ENCODE results near the gene ZNF407. TPM values are rescaled to one million over a fixed set of nuclear protein-coding genes. Genes with fewer than 3 reads are reported as not detected.

Gene ZNF407
- total RNA-seq, 2 experiments from 2014 or later = 11.7 to 13.4 TPM

GRCh38 chr18:75048776-75049454, 451.2 kb downstream of the ZNF407 start:
- Mint-ChIP-seq H3K4me1 (peaks cover 4% of the 10 kb centered on the region), H3K27me3 (no peaks in the 10 kb centered on the region), H3K36me3 (ENCODE audit: low read depth) (no peaks in the 10 kb centered on the region), H3K27ac (no peak overlapping the region), H3K9me3 (no peaks in the 10 kb centered on the region), H3K4me3 (no peak overlapping the region)
- no peak for DNase-seq
- CTCF ChIA-PET = no interaction called here
- POLR2A ChIA-PET = no interaction called here

GRCh38 chr18:75049455-75049789, 451.8 kb downstream of the ZNF407 start:
- no peak overlapping the region for H3K4me3 Mint-ChIP-seq
- no peaks in the 10 kb centered on the region for H3K27me3 Mint-ChIP-seq
- no peaks in the 10 kb centered on the region for H3K9me3 Mint-ChIP-seq
- H3K36me3 Mint-ChIP-seq (ENCODE audit: low read depth) = no peaks in the 10 kb centered on the region
- no peak overlapping the region for H3K27ac Mint-ChIP-seq
- POLR2A ChIA-PET = no interaction called here
- H3K4me1 Mint-ChIP-seq = peaks cover 4% of the 10 kb centered on the region
- CTCF ChIA-PET = no interaction called here
- no peak for DNase-seq

GRCh38 chr18:75051757-75052156, 454.1 kb downstream of the ZNF407 start:
- no peak overlapping the region for H3K27ac Mint-ChIP-seq
- H3K36me3 Mint-ChIP-seq (ENCODE audit: low read depth) = no peaks in the 10 kb centered on the region
- ChIA-PET CTCF (no interaction called here), POLR2A (no interaction called here)
- no peak overlapping the region for H3K4me3 Mint-ChIP-seq
- H3K27me3 Mint-ChIP-seq = no peaks in the 10 kb centered on the region
- no peaks in the 10 kb centered on the region for H3K9me3 Mint-ChIP-seq
- DNase-seq = no peak
- peaks cover 4% of the 10 kb centered on the region for H3K4me1 Mint-ChIP-seq

GRCh38 chr18:75052475-75052874, 454.8 kb downstream of the ZNF407 start:
- DNase-seq = no peak

GRCh38 chr18:75053028-75053629, 455.5 kb downstream of the ZNF407 start:
- CTCF ChIA-PET = no interaction called here

More at GRCh38 chr18:75052475-75052874, 454.8 kb downstream of the ZNF407 start:
- H3K27me3 Mint-ChIP-seq = no peaks in the 10 kb centered on the region
- H3K4me1 Mint-ChIP-seq = peaks cover 4% of the 10 kb centered on the region
- ChIA-PET POLR2A (no interaction called here), CTCF (no interaction called here)
- no peak overlapping the region for H3K27ac Mint-ChIP-seq
- no peak overlapping the region for H3K4me3 Mint-ChIP-seq
- H3K36me3 Mint-ChIP-seq (ENCODE audit: low read depth) = no peaks in the 10 kb centered on the region
- no peaks in the 10 kb centered on the region for H3K9me3 Mint-ChIP-seq

GRCh38 chr18:75054046-75054445, 456.4 kb downstream of the ZNF407 start:
- DNase-seq = no peak
- no peaks in the 10 kb centered on the region for H3K27me3 Mint-ChIP-seq
- H3K4me3 Mint-ChIP-seq = no peak overlapping the region
- H3K9me3 Mint-ChIP-seq = no peaks in the 10 kb centered on the region
- ChIA-PET CTCF (no interaction called here), POLR2A (no interaction called here)
- no peak overlapping the region for H3K27ac Mint-ChIP-seq
- no peaks in the 10 kb centered on the region for H3K36me3 Mint-ChIP-seq (ENCODE audit: low read depth)
- H3K4me1 Mint-ChIP-seq = peaks cover 4% of the 10 kb centered on the region

More at GRCh38 chr18:75053028-75053629, 455.5 kb downstream of the ZNF407 start:
- Mint-ChIP-seq H3K27ac (no peak overlapping the region), H3K4me3 (no peak overlapping the region), H3K9me3 (no peaks in the 10 kb centered on the region), H3K36me3 (ENCODE audit: low read depth) (no peaks in the 10 kb centered on the region), H3K4me1 (peaks cover 4% of the 10 kb centered on the region), H3K27me3 (no peaks in the 10 kb centered on the region)
- no peak for DNase-seq
- POLR2A ChIA-PET = no interaction called here

- Mint-ChIP-seq H3K27me3 (no peaks in the 10 kb centered on the region), H3K4me3 (no peak overlapping the region), H3K9me3 (no peaks in the 10 kb centered on the region), H3K4me1 (peaks cover 4% of the 10 kb centered on the region), H3K36me3 (ENCODE audit: low read depth) (no peaks in the 10 kb centered on the region), H3K27ac (no peak overlapping the region)
- DNase-seq = no peak
- CTCF ChIA-PET = no interaction called here
- POLR2A ChIA-PET = no interaction called here
Observed at GRCh38 chr18:75054611-75055010, 456.9 kb downstream of the ZNF407 start.

- Mint-ChIP-seq H3K27me3 (no peaks in the 10 kb centered on the region), H3K9me3 (peaks cover 2% of the 10 kb centered on the region), H3K4me3 (no peak overlapping the region), H3K4me1 (peaks cover 4% of the 10 kb centered on the region), H3K36me3 (ENCODE audit: low read depth) (no peaks in the 10 kb centered on the region), H3K27ac (no peak overlapping the region)
- ChIA-PET CTCF (interaction anchor here (0.6 kb wide), 1 partner anchor 686 kb away, joined by 3 read pairs; no protein-coding TSS in a partner anchor), POLR2A (no interaction called here)
- no peak for DNase-seq
Observed at GRCh38 chr18:75057169-75057960, 459.7 kb downstream of the ZNF407 start.

- no peaks in the 10 kb centered on the region for H3K36me3 Mint-ChIP-seq (ENCODE audit: low read depth)
- peaks cover 2% of the 10 kb centered on the region for H3K9me3 Mint-ChIP-seq
- no peak overlapping the region for H3K27ac Mint-ChIP-seq
- CTCF ChIA-PET = interaction anchor here (1.5 kb wide), 1 partner anchor 9 kb away, joined by 4 read pairs; no protein-coding TSS in a partner anchor
- H3K4me1 Mint-ChIP-seq = no peaks in the 10 kb centered on the region
- POLR2A ChIA-PET = no interaction called here
- no peaks in the 10 kb centered on the region for H3K27me3 Mint-ChIP-seq
- no peak for DNase-seq
- H3K4me3 Mint-ChIP-seq = no peak overlapping the region
Observed at GRCh38 chr18:75060185-75060584, 462.5 kb downstream of the ZNF407 start.

- H3K9me3 Mint-ChIP-seq = peaks cover 2% of the 10 kb centered on the region
- H3K4me1 Mint-ChIP-seq = no peaks in the 10 kb centered on the region
- DNase-seq = no peak
- CTCF ChIA-PET = no interaction called here
- H3K36me3 Mint-ChIP-seq (ENCODE audit: low read depth) = no peaks in the 10 kb centered on the region
- no peak overlapping the region for H3K27ac Mint-ChIP-seq
- H3K4me3 Mint-ChIP-seq = no peak overlapping the region
- POLR2A ChIA-PET = no interaction called here
- H3K27me3 Mint-ChIP-seq = no peaks in the 10 kb centered on the region
Observed at GRCh38 chr18:75062297-75062886, 464.7 kb downstream of the ZNF407 start.

- POLR2A ChIA-PET = no interaction called here
Observed at GRCh38 chr18:75063196-75063595, 465.5 kb downstream of the ZNF407 start.

GRCh38 chr18:75063615-75064512, 466.2 kb downstream of the ZNF407 start:
- ChIA-PET CTCF (no interaction called here), POLR2A (no interaction called here)
- peaks cover 2% of the 10 kb centered on the region for H3K9me3 Mint-ChIP-seq
- H3K36me3 Mint-ChIP-seq (ENCODE audit: low read depth) = no peaks in the 10 kb centered on the region
- no peak overlapping the region for H3K4me3 Mint-ChIP-seq
- H3K27me3 Mint-ChIP-seq = no peaks in the 10 kb centered on the region
- DNase-seq = no peak
- no peak overlapping the region for H3K27ac Mint-ChIP-seq
- H3K4me1 Mint-ChIP-seq = peaks cover 3% of the 10 kb centered on the region

More at GRCh38 chr18:75063196-75063595, 465.5 kb downstream of the ZNF407 start:
- no peak overlapping the region for H3K27ac Mint-ChIP-seq
- H3K27me3 Mint-ChIP-seq = no peaks in the 10 kb centered on the region
- H3K36me3 Mint-ChIP-seq (ENCODE audit: low read depth) = no peaks in the 10 kb centered on the region
- no peaks in the 10 kb centered on the region for H3K4me1 Mint-ChIP-seq
- H3K9me3 Mint-ChIP-seq = peaks cover 2% of the 10 kb centered on the region
- CTCF ChIA-PET = no interaction called here
- no peak overlapping the region for H3K4me3 Mint-ChIP-seq
- no peak for DNase-seq

- Mint-ChIP-seq H3K4me1 (peaks cover 7% of the 10 kb centered on the region), H3K27me3 (no peaks in the 10 kb centered on the region), H3K27ac (no peak overlapping the region), H3K9me3 (peaks cover 2% of the 10 kb centered on the region), H3K36me3 (ENCODE audit: low read depth) (no peaks in the 10 kb centered on the region), H3K4me3 (no peak overlapping the region)
- POLR2A ChIA-PET = no interaction called here
- DNase-seq = no peak
- CTCF ChIA-PET = no interaction called here
Observed at GRCh38 chr18:75064513-75064905, 466.8 kb downstream of the ZNF407 start.
